ENCODE results near the gene SGCE.

DNA sequence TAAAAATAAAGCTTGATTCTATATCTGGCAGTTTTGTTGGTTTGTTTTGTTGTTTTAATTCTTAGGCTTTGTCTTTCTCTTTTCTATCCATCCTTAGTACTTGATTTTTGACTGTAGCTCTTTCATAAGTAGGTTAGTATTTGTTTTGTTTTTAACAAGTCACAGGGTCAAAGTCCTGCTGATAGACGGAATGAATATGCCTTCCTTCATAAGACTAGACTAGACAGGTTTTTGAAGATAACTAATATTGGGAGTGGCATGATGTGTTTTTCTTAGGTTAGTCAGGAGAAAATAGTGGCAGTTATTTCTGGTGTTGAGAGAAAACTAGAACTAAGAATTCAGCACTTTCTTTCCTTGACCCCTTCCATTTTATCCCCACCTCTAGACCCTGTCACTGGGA is 96.0 kb downstream of the SGCE start:
- TF ChIP-seq, protein P1, sequence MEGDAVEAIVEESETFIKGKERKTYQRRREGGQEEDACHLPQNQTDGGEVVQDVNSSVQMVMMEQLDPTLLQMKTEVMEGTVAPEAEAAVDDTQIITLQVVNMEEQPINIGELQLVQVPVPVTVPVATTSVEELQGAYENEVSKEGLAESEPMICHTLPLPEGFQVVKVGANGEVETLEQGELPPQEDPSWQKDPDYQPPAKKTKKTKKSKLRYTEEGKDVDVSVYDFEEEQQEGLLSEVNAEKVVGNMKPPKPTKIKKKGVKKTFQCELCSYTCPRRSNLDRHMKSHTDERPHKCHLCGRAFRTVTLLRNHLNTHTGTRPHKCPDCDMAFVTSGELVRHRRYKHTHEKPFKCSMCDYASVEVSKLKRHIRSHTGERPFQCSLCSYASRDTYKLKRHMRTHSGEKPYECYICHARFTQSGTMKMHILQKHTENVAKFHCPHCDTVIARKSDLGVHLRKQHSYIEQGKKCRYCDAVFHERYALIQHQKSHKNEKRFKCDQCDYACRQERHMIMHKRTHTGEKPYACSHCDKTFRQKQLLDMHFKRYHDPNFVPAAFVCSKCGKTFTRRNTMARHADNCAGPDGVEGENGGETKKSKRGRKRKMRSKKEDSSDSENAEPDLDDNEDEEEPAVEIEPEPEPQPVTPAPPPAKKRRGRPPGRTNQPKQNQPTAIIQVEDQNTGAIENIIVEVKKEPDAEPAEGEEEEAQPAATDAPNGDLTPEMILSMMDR (conservative IDR thresholded peaks at IDR 0.05; ENCODE audit: low read length), result no peak
- no peak for TF ChIP-seq EZH2phosphoT487 (IDR thresholded peaks at IDR 0.05; ENCODE audit: borderline replicate concordance, low read depth, low read length)
